IPS-NIHi7 (cell line): ENCODE data around the gene PEMT.
"Not testable (repeated sequence)": the region's sequence is repeated elsewhere in the genome, so short reads cannot be mapped to it uniquely, and the experiment has no call there.

Experiments
- DNase-seq: peaks from one replicate; pipeline ENCODE4 v3.0.0; 2012; ENCODE audit warnings: mixed read lengths; ENCODE audit errors: extremely low spot score

Gene PEMT

GRCh38 chr17:17591355-17592298 is at the start of gene PEMT:
Gene PEMT, minus strand, starts transcription at chr17:17591708. Its CDS starts 82 bp downstream, at chr17:17591626.
- DNase-seq: peak; percentile 96

DNA sequence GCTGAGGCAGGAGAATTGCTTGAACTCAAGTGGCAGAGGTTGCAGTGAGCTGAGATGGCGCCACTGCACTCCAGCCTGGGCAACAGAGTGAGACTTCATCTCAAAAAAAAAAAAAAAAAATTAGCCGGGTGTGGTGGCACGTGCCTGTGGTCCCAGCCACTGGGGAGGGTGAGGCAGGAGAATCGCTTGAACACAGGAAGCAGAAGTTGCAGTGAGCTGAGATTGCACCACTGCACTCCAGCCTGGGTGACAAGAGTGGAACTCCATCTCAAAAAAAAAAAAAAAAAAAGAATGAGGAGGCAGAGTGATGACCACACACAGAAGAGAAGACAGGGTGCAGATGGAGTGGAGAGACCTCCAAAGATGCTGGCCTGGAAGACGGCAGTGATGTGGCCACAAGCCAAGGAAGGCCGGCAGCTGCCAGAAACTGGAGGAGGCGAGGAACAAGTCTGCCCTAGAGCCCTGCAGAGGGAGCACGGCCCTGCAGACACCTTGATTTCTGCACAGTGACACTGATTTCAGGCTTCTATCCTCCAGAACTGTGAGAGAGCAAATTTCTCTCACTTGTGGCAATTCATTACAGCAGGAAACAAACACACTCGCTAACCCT is 48.3 kb upstream of the PEMT start:
- DNase-seq: peak; percentile 2

- DNase-seq: no peak
These were observed 47.0 kb upstream of the PEMT start for GRCh38 chr17:17638467-17638866.

DNA sequence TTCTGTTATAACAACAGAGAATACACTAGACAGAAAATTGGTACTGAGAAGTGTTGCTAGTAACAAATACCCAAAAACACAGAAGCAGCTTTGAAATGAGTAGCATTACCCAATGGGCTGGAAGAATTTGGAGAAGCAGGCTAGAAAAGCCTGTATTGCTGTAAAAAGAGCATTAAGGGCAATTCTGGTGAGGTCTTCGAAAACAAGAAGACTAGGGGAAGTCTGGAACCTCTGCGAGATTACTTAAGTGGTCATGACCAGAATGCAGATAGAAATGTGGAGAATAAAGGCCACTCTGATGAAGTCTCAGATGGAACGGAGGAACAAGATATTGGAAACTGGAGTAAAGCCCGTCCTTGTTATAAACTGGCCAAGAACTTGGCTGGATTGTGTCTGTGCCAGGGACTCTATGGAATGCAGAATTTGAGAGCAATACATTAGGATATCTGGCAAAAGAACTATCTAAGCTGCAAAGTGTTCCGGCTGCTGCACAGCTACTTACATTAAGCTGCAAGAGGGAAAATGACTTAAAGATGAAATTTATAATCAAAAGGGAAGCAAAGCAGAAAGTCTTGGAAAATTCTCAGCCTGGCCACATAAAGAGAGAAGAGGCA is 44.9 kb upstream of the PEMT start:
- DNase-seq: no peak

DNA sequence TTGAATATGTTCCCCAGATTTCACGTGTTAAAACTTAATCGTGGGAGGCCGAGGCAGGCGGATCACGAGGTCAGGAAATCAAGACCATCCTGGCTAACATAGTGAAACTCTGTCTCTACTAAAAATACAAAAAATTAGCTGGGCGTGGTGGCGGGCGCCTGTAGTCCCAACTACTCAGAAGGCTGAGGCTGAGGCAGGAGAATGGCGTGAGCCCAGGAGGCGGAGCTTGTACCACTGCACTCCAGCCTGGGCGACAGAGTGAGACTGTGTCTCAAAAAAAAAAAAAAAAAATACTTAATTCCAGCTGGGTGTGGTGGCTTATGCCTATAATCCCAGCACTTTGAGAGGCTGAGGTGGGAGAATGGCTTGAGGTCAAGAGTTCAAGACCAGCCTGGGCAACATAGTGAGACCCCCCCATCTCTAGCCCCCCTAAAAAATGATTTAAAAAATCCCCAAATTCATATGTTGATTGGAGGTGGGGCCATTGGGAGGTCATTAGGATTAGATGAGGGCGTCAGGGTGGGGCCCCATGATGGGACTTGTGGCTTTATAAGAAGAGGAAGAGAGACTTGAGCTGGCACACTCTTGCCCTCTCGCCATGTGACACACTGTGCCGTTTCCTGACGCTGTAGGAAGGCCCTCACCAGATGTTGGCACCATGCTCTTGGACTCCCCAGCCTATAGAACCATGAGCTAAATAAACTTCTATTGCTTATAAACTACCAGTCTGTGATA is 44.2 kb upstream of the PEMT start:
- DNase-seq: not testable (repeated sequence)

- DNase-seq: no peak
These were observed 43.6 kb upstream of the PEMT start for GRCh38 chr17:17635126-17635525.

GRCh38 chr17:17633310-17633709 is 41.8 kb upstream of the PEMT start:
- DNase-seq: no peak

- DNase-seq: not testable (repeated sequence)
These were observed 41.2 kb upstream of the PEMT start for GRCh38 chr17:17632690-17633089.

GRCh38 chr17:17628388-17629008 is 37.0 kb upstream of the PEMT start:
- no peak for DNase-seq

DNA sequence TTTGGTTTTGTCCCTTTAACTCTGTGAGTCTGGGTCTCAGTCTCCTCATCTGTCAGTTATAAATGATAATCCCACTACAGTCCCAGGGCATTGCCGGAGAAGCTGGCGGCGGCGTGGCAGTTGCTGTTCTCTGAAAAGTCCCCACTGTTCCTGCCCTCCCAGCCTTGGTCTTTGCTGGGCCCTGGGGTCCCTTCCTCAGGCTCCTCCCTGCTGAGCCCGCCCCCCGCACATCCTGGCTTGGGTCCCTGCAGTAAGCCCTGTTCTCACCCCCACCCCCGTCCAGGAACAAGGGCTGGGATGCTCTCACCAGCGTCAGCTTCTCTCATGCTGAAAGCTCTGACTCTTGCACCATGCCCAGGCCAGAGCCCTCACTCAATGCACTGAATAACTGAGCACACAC is 35.3 kb upstream of the PEMT start:
- DNase-seq: no peak

- DNase-seq: peak; percentile 74
These were observed 34.8 kb upstream of the PEMT start for GRCh38 chr17:17626151-17626805.

DNA sequence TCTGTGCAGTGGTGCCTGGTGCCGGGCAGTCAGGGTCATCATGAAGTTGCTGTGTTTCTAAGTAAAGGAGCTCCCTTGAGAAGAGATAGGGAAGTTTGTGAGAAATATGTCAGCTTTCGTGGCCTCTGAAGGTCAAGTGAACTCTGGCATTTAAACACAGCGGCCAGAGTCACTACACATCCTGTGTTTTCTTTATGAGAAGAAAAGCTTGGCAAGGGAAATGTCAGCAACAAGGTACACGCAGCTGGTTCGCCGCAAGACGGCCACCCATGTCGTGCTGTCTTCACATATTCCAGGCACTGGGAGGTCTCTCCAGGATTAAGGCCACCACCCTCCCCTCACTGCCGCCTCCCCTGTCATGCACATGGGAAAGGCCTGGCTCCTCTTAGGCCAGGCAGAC is 33.2 kb upstream of the PEMT start:
- no peak for DNase-seq

DNA sequence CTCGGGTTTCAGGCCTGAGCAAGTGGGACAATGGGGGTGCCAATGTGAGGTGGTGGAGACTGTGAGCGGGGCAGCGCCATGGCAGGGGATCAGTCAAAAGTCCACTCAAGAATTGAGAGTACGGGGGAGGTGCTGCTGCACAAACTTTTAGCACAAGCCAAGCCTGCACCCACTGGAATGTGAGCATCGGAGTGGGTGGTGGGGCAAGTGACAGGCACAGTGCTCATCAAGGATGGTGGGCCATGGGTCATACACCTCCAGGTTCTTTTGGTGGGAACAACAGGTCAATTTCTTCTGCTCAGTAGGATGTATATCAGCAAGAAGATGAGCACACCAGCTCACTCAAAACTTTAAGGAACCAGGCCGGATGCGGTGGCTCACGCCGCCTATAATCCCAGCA is 32.4 kb upstream of the PEMT start:
- no peak for DNase-seq

DNA sequence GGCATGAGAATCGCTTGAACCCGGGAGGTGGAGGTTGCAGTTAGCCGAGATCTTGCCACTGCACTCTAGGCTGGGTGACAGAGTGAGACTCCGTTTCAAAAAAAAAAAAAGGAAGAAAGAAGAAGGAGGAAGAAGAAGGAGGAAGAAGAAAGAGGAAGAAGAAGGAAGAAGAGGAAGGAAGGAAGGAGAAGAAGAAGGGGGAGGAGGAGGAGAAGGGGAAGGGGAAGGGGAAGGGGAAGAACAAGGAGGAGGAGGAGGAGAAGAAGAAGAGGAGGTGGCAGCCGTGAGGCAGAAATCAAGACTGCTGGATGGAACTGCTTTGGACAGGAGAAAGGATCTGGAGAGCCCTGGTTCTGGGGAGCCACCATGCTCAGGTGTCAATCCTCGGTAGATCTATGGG is 29.7 kb upstream of the PEMT start:
- no peak for DNase-seq

DNA sequence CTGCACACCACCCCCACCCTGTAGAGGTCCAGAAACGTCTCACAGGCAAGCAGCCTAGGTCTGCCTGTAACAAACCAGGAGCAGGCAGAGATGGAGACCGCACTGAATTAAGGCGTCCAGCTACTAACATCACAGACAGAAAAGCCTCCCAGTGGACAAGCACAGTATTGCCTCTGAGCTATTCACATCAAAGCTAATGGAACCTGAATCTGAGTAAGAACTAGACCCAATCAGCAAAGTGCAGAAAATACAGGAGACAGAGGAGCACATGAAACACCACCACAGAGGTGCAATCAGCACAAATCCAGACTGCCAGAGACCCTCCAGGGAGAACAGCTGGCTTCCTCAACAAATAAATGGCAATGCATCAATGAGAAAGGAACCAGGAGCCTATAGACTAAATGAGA is 22.2 kb upstream of the PEMT start:
- peak; percentile 80 for DNase-seq

DNA sequence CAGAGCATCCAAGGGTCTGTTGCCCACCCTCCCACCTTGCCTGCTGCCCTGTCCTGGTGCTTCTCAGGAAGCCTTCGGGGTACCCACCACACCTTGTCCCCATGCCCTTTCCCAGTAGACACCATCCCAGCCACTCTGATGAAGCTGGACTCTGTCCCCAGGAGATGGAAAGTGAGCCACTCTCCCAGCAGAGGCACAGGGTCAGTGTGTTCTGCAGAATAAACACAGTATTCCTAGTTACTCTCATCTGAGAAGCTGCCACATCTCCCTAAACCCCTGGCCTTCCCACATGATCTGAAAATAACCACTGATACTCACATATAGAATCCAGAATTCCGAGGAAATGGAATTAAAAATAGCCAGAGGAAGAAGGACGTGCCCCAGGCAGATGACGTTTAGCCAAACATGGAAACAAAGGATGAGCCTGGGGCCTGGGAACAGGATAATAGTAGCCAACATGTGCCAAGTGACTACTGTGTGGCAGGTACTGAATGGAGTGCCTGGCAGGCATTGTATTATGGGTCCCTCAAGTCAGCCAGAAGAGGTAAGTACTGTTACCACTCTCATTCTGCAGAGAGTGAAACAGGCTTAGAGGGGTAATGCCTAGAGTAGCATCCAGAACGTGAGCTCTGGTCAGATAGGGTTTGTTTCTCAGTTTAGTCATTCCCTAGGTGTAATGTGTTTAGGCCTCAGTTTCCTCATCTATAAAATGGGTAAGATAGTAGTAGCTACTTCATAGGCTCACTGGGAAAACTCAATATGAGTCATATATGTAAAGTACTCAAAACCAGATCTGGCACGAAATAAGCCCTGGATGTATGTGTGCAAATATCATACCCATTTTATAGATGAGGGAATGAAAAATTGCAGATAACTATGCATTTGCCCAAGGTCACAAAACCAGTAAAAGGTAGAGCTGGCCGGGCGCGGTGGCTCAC is 20.8 kb upstream of the PEMT start:
- no peak for DNase-seq

- DNase-seq: peak; percentile 50
These were observed 17.6 kb upstream of the PEMT start for GRCh38 chr17:17609121-17609520.

DNA sequence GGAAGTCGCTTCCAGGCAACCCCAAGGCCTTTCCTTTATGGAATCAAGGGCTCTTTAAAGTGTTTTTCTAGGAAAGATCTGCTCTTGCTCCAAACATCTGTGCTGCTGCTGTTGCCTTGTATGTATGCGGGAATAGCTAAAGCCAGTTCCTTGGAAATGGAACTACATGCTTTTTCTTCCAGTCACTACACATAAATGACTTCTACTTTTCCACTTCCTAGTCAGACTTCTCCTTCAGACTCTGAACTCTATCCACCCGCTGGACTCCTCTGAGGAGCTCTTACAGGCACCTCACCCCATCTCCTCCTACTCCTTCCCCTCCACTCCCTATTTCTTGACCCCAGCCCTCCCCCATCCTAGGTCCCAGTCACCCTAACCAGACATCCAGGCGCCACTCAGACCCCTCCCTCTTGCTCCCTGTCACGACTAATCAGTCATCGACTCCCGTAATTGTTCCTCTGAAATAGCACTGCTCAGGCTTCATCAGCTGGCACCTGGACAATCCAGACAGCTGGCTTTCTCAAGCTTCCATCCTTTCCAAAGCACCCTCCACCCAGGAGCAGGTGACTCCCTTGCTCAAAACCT is 15.0 kb upstream of the PEMT start:
- DNase-seq: no peak

GRCh38 chr17:17605729-17606088 is 14.2 kb upstream of the PEMT start:
- no peak for DNase-seq
